Mucosa of stomach (tissue), 1 donor: ENCODE data around the gene FGF14.

Experiments used
- H3K27me3 ChIP-seq: one replicate; pipeline ENCODE4 v1.7.0; 2013; ENCODE audit warnings: mild to moderate bottlenecking, low read length; ENCODE audit not compliant: control insufficient read depth, insufficient read depth
- H3K36me3 ChIP-seq: one replicate; pipeline ENCODE4 v1.7.0; 2013; ENCODE audit warnings: low read length; ENCODE audit not compliant: control insufficient read depth, insufficient read depth
- H3K4me1 ChIP-seq: one replicate; pipeline ENCODE4 v1.7.0; 2013; ENCODE audit warnings: mild to moderate bottlenecking, low read length; ENCODE audit not compliant: control insufficient read depth, insufficient read depth
- H3K4me3 ChIP-seq: one replicate; pipeline ENCODE4 v1.7.0; 2013; ENCODE audit warnings: low read length
- H3K9ac ChIP-seq: one replicate; pipeline ENCODE4 v1.7.0; 2013; ENCODE audit warnings: mild to moderate bottlenecking, low read length, moderate library complexity
- H3K9me3 ChIP-seq: one replicate; pipeline ENCODE4 v1.7.0; 2013; ENCODE audit warnings: mild to moderate bottlenecking, low read length, moderate library complexity; ENCODE audit not compliant: control insufficient read depth
- donor health status: Pancreatic carcinoma.

FGF14 gene

GRCh38 chr13:101795025-101795424 lies 606.8 kb downstream of the FGF14 start:
- no peaks in the 10 kb centered on the region for H3K9me3 ChIP-seq
- H3K9ac ChIP-seq = no peak overlapping the region
- no peak overlapping the region for H3K4me3 ChIP-seq
- no peaks in the 10 kb centered on the region for H3K4me1 ChIP-seq
- H3K27me3 ChIP-seq = no peaks in the 10 kb centered on the region
- H3K36me3 ChIP-seq = no peaks in the 10 kb centered on the region

GRCh38 chr13:101792189-101792588 lies 609.7 kb downstream of the FGF14 start:
- Histone ChIP-seq H3K27me3 (no peaks in the 10 kb centered on the region), H3K36me3 (no peaks in the 10 kb centered on the region), H3K4me3 (no peak overlapping the region), H3K9me3 (no peaks in the 10 kb centered on the region), H3K9ac (no peak overlapping the region), H3K4me1 (no peaks in the 10 kb centered on the region)

DNA sequence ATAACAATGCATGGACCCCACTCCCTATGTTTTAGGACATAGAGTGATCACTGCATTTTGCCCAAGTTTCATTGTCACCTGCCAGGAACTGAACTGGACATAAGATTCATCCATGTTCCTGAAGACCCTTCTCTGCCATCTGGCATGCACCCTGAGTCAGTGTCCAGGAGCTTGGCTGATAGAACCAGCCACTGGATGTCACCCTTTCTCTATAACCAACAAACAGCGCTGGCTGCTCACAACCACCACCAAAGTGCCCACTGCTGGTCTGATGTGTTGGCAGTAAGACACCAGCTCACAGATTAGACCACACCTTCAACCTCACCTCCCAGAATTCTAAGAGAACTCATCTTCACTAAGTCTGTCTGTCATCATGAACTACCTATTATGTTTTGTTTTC lies 616.0 kb downstream of the FGF14 start:
- Histone ChIP-seq H3K36me3 (no peaks in the 10 kb centered on the region), H3K27me3 (no peaks in the 10 kb centered on the region), H3K9me3 (no peaks in the 10 kb centered on the region), H3K9ac (no peak overlapping the region), H3K4me1 (no peaks in the 10 kb centered on the region), H3K4me3 (no peak overlapping the region)

- no peaks in the 10 kb centered on the region for H3K36me3 ChIP-seq
- H3K4me1 ChIP-seq = no peaks in the 10 kb centered on the region
- no peak overlapping the region for H3K4me3 ChIP-seq
- no peak overlapping the region for H3K9ac ChIP-seq
- H3K9me3 ChIP-seq = no peaks in the 10 kb centered on the region
- no peaks in the 10 kb centered on the region for H3K27me3 ChIP-seq
These were observed 617.5 kb downstream of the FGF14 start for GRCh38 chr13:101784313-101784712.

DNA sequence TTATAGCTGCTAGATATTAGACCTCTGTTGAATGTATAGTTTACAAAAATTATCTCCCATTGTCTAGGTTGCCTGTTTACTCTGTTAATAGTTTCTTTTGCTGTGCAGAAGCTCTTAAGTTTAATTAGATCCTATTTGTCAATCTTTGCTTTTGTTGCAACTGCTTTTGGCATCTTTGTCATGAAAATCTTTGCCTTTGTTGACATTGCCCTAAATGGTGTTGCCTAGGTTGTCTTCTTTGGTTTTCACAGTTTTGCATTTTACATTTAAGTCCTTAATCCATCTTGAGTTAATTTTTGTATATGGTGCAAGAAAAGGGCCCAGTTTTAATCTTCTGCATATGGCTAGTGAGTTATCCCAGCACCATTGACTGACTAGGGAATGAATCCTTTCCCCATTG lies 618.3 kb downstream of the FGF14 start:
- Histone ChIP-seq H3K9me3 (no peaks in the 10 kb centered on the region), H3K4me1 (no peaks in the 10 kb centered on the region), H3K4me3 (no peak overlapping the region), H3K9ac (no peak overlapping the region), H3K36me3 (no peaks in the 10 kb centered on the region), H3K27me3 (no peaks in the 10 kb centered on the region)

- H3K4me3 ChIP-seq = no peak overlapping the region
- H3K9me3 ChIP-seq = no peaks in the 10 kb centered on the region
- H3K27me3 ChIP-seq = no peaks in the 10 kb centered on the region
- no peaks in the 10 kb centered on the region for H3K36me3 ChIP-seq
- no peaks in the 10 kb centered on the region for H3K4me1 ChIP-seq
- no peak overlapping the region for H3K9ac ChIP-seq
These were observed 621.6 kb downstream of the FGF14 start for GRCh38 chr13:101780211-101780610.

- no peaks in the 10 kb centered on the region for H3K4me1 ChIP-seq
- no peaks in the 10 kb centered on the region for H3K9me3 ChIP-seq
- no peak overlapping the region for H3K9ac ChIP-seq
- H3K27me3 ChIP-seq = no peaks in the 10 kb centered on the region
- no peaks in the 10 kb centered on the region for H3K36me3 ChIP-seq
- no peak overlapping the region for H3K4me3 ChIP-seq
These were observed 622.7 kb downstream of the FGF14 start for GRCh38 chr13:101779147-101779546.

DNA sequence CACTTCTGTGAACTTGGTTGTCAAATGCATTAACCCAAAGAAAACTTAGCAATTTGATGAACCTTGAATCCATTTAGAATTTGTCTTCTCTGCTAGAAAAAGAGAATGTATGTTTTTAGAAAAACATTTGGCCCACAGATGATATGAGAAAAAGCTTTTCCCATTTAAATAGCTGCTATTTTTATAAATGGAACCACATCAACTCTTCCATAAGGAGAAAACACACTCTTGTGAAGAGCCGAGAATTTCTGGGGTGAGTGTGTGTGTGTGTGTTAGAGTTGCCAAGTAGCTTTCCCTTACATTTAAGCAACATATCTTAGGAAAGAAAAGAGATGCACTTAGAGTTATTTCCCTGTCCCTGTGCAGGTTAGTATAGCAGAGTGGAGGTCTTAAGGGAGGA lies 626.6 kb downstream of the FGF14 start:
- Histone ChIP-seq H3K27me3 (no peaks in the 10 kb centered on the region), H3K4me1 (no peaks in the 10 kb centered on the region), H3K36me3 (no peaks in the 10 kb centered on the region), H3K9ac (no peak overlapping the region), H3K4me3 (no peak overlapping the region), H3K9me3 (no peaks in the 10 kb centered on the region)

- no peaks in the 10 kb centered on the region for H3K36me3 ChIP-seq
- no peak overlapping the region for H3K9ac ChIP-seq
- no peak overlapping the region for H3K4me3 ChIP-seq
- H3K9me3 ChIP-seq = no peaks in the 10 kb centered on the region
- no peaks in the 10 kb centered on the region for H3K4me1 ChIP-seq
- no peaks in the 10 kb centered on the region for H3K27me3 ChIP-seq
These were observed 627.5 kb downstream of the FGF14 start for GRCh38 chr13:101774393-101774792.

DNA sequence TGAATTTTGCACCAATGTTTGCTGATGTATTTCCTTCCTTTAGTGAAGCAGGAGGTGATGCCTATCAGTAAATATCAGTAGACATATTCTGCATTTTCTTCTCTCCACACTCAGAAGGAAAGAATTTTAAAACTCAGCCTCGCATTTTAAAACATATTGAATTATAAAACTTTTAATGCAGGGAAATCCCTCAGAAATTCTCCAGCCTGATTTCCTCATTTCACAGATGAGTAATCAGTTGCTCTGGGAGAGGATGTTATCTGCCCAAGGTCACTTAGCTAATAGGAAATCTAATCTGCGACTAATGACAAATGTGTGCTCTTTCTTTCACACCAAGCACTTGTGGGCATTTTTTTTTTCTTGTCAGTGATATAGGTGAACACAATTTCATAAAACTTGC lies 628.8 kb downstream of the FGF14 start:
- Histone ChIP-seq H3K36me3 (no peaks in the 10 kb centered on the region), H3K27me3 (no peaks in the 10 kb centered on the region), H3K4me1 (no peaks in the 10 kb centered on the region), H3K9ac (no peak overlapping the region), H3K4me3 (no peak overlapping the region), H3K9me3 (no peaks in the 10 kb centered on the region)

DNA sequence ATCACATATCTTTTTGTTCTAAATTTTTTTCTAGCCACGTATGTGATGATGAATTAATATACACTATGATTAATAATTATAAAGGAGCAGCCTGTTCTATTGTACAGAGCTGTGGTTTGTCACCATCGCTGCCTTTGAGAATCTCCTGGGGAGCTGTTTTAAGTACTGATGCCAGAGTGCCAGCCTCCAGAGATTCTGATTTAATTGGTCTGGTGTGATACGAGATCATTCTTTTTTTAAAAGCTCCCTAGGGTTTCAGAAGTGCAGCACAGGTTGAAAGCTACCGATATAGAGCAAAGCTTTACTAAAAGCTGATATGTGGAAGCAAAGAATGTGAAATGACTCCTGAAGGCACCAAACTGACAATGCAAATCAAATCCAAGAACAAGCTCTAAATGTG lies 634.7 kb downstream of the FGF14 start:
- H3K4me1 ChIP-seq = no peaks in the 10 kb centered on the region
- H3K36me3 ChIP-seq = no peaks in the 10 kb centered on the region
- no peaks in the 10 kb centered on the region for H3K9me3 ChIP-seq
- no peak overlapping the region for H3K9ac ChIP-seq
- H3K27me3 ChIP-seq = no peaks in the 10 kb centered on the region
- no peak overlapping the region for H3K4me3 ChIP-seq

DNA sequence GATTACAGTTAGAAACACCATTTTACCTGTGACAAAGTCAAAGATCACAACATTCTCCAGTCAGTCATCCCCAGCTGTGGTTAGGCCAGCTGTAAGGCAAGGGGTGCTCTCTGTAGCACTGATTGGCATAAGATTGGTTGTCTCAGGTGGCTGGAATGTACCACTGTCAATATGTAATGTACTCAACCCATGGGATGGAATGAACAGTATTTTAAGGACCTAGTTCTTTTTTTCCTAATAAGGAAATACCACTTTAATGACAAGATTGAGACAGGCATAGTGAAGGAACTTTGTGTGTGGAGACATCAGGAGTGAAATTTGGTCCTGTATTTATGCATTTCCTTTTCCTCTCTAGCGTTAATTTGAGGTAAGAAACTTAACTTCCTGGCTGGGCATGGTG lies 638.7 kb downstream of the FGF14 start:
- H3K36me3 ChIP-seq = no peaks in the 10 kb centered on the region
- H3K27me3 ChIP-seq = no peaks in the 10 kb centered on the region
- no peak overlapping the region for H3K4me3 ChIP-seq
- H3K9ac ChIP-seq = no peak overlapping the region
- H3K9me3 ChIP-seq = no peaks in the 10 kb centered on the region
- no peaks in the 10 kb centered on the region for H3K4me1 ChIP-seq

GRCh38 chr13:101757446-101758039 lies 644.3 kb downstream of the FGF14 start:
- H3K4me3 ChIP-seq = no peak overlapping the region
- H3K27me3 ChIP-seq = no peaks in the 10 kb centered on the region
- no peak overlapping the region for H3K9ac ChIP-seq
- H3K36me3 ChIP-seq = no peaks in the 10 kb centered on the region
- H3K9me3 ChIP-seq = no peaks in the 10 kb centered on the region
- no peaks in the 10 kb centered on the region for H3K4me1 ChIP-seq
